ENCODE results near the gene SULT1C4. TPM values are rescaled to one million over a fixed set of nuclear protein-coding genes. Genes with fewer than 3 reads are reported as not detected.

SULT1C4 gene
- total RNA-seq, 1 experiment from 2014 or later: not detected

- BruUV-seq (replicated peaks): no TSS peak
- no peaks in the 10 kb centered on the region; the same call in 1 of the 2 replicates for H3K36me3 ChIP-seq (ENCODE audit: control insufficient read depth, insufficient read depth, low read length)
- POLR2A ChIA-PET: no interaction called here
- H3K4me3 ChIP-seq (ENCODE audit: low read depth in 2 of 2, low read length in 2 of 2): no peak overlapping the region
- no peak overlapping the region for H3K27ac ChIP-seq (ENCODE audit: low read length)
- intact Hi-C loops (cut with micrococcal nuclease; ENCODE audit: unreplicated experiment) (no loop called here), in situ Hi-C loops (cut with HindIII; ENCODE audit: low pct_unique_long_range_greater_than_20kb, low sequenced_read_pairs) (no loop called here)
- H3K4me1 ChIP-seq (ENCODE audit: control insufficient read depth, insufficient read depth, low read length): no peaks in the 10 kb centered on the region
- ATAC-seq (no peak), DNase-seq (ENCODE audit: low read depth, low spot score) (no peak)
- CTCF ChIA-PET: no interaction called here
- TF ChIP-seq, protein P1, sequence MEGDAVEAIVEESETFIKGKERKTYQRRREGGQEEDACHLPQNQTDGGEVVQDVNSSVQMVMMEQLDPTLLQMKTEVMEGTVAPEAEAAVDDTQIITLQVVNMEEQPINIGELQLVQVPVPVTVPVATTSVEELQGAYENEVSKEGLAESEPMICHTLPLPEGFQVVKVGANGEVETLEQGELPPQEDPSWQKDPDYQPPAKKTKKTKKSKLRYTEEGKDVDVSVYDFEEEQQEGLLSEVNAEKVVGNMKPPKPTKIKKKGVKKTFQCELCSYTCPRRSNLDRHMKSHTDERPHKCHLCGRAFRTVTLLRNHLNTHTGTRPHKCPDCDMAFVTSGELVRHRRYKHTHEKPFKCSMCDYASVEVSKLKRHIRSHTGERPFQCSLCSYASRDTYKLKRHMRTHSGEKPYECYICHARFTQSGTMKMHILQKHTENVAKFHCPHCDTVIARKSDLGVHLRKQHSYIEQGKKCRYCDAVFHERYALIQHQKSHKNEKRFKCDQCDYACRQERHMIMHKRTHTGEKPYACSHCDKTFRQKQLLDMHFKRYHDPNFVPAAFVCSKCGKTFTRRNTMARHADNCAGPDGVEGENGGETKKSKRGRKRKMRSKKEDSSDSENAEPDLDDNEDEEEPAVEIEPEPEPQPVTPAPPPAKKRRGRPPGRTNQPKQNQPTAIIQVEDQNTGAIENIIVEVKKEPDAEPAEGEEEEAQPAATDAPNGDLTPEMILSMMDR (IDR thresholded peaks at IDR 0.05): no peak
- TF ChIP-seq SIN3A (IDR thresholded peaks at IDR 0.05; ENCODE audit: borderline replicate concordance, insufficient read depth, low read depth, low read length) (no peak), TCF7L2 (IDR thresholded peaks at IDR 0.05; ENCODE audit: low read depth, low read length) (no peak), POLR2AphosphoS5 (IDR thresholded peaks at IDR 0.05; ENCODE audit: low read depth, low read length) (no peak)
- TF ChIP-seq, protein P2, sequence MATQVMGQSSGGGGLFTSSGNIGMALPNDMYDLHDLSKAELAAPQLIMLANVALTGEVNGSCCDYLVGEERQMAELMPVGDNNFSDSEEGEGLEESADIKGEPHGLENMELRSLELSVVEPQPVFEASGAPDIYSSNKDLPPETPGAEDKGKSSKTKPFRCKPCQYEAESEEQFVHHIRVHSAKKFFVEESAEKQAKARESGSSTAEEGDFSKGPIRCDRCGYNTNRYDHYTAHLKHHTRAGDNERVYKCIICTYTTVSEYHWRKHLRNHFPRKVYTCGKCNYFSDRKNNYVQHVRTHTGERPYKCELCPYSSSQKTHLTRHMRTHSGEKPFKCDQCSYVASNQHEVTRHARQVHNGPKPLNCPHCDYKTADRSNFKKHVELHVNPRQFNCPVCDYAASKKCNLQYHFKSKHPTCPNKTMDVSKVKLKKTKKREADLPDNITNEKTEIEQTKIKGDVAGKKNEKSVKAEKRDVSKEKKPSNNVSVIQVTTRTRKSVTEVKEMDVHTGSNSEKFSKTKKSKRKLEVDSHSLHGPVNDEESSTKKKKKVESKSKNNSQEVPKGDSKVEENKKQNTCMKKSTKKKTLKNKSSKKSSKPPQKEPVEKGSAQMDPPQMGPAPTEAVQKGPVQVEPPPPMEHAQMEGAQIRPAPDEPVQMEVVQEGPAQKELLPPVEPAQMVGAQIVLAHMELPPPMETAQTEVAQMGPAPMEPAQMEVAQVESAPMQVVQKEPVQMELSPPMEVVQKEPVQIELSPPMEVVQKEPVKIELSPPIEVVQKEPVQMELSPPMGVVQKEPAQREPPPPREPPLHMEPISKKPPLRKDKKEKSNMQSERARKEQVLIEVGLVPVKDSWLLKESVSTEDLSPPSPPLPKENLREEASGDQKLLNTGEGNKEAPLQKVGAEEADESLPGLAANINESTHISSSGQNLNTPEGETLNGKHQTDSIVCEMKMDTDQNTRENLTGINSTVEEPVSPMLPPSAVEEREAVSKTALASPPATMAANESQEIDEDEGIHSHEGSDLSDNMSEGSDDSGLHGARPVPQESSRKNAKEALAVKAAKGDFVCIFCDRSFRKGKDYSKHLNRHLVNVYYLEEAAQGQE (IDR thresholded peaks at IDR 0.05; ENCODE audit: insufficient read depth in 1 of 2, low read depth in 2 of 2, low read length in 1 of 2): no peak
- no peaks in the 10 kb centered on the region for H3K9me3 ChIP-seq (ENCODE audit: control insufficient read depth, insufficient read depth, low read depth, low read length)
- peaks cover 2% of the 10 kb centered on the region; the same call in 1 of the 2 replicates for H3K27me3 ChIP-seq (ENCODE audit: control insufficient read depth, insufficient read depth, low read length)
Measured at GRCh38 chr2:108346827-108347226, 30.9 kb upstream of the SULT1C4 start.

GRCh38 chr2:108347786-108348185, 30.0 kb upstream of the SULT1C4 start:
- no peaks in the 10 kb centered on the region for H3K27me3 ChIP-seq (ENCODE audit: control insufficient read depth, insufficient read depth, low read length)
- H3K36me3 ChIP-seq (ENCODE audit: control insufficient read depth, insufficient read depth, low read length): no peaks in the 10 kb centered on the region; the same call in 1 of the 2 replicates
- TF ChIP-seq POLR2AphosphoS5 (IDR thresholded peaks at IDR 0.05; ENCODE audit: low read depth, low read length) (no peak), TCF7L2 (IDR thresholded peaks at IDR 0.05; ENCODE audit: low read depth, low read length) (no peak), SIN3A (IDR thresholded peaks at IDR 0.05; ENCODE audit: borderline replicate concordance, insufficient read depth, low read depth, low read length) (no peak)
- TF ChIP-seq, protein P1 (IDR thresholded peaks at IDR 0.05): no peak
- TF ChIP-seq, protein P2 (IDR thresholded peaks at IDR 0.05; ENCODE audit: insufficient read depth in 1 of 2, low read depth in 2 of 2, low read length in 1 of 2): no peak
- H3K9me3 ChIP-seq (ENCODE audit: control insufficient read depth, insufficient read depth, low read depth, low read length): no peaks in the 10 kb centered on the region
- intact Hi-C loops (cut with micrococcal nuclease; ENCODE audit: unreplicated experiment) (no loop called here), in situ Hi-C loops (cut with HindIII; ENCODE audit: low pct_unique_long_range_greater_than_20kb, low sequenced_read_pairs) (no loop called here)
- ChIA-PET CTCF (no interaction called here), POLR2A (no interaction called here)
- H3K4me3 ChIP-seq (ENCODE audit: low read depth in 2 of 2, low read length in 2 of 2): no peak overlapping the region
- H3K27ac ChIP-seq (ENCODE audit: low read length): no peak overlapping the region
- ATAC-seq: no peak
- DNase-seq (ENCODE audit: low read depth, low spot score): no peak
- no peaks in the 10 kb centered on the region for H3K4me1 ChIP-seq (ENCODE audit: control insufficient read depth, insufficient read depth, low read length)
- no TSS peak for BruUV-seq (replicated peaks)

Measured in Panc1 (cell line).